Thyroid gland (tissue), 4 donors: ENCODE measurements around the gene RALGDS. TPM values are rescaled to one million over a fixed set of nuclear protein-coding genes. Genes with fewer than 3 reads are reported as not detected.

Source experiments
- DNase-seq, 2 donors: peaks; one replicate each; pipeline ENCODE4 v3.0.0-alpha.2; 2019
- H3K27ac ChIP-seq, 3 donors: fragments of 200-600 bp; sonication (generic); 1 replicate in 2 of 3; 2 replicates in 1 of 3; pipeline ENCODE4 v1.5.1; 2016 to 2019; ENCODE audit warnings: mild to moderate bottlenecking in 1 of 3, moderate library complexity in 1 of 3
- H3K27me3 ChIP-seq: fragments of 200-600 bp; sonication (generic); one replicate; pipeline ENCODE4 v1.5.1; 2019
- H3K36me3 ChIP-seq, 2 donors: fragments of 200-600 bp; sonication (generic); one replicate each; pipeline ENCODE4 v1.5.1; 2016 to 2019
- H3K4me1 ChIP-seq, 2 donors: fragments of 200-600 bp; sonication (generic); one replicate each; pipeline ENCODE4 v1.5.1; 2017 to 2019
- H3K4me3 ChIP-seq, 3 donors: fragments of 200-600 bp; sonication (generic); replicated peaks in 1 of 3; 1 replicate in 2 of 3; 2 replicates in 1 of 3; pipeline ENCODE4 v1.5.1; 2016; ENCODE audit warnings: mild to moderate bottlenecking in 1 of 3
- H3K9me3 ChIP-seq: fragments of 200-600 bp; sonication (generic); one replicate; pipeline ENCODE4 v1.5.1; 2017
- CTCF ChIP-seq, 6 experiments: fragments of 200-600 bp in 3 of 6; fragments of 450-650 bp in 3 of 6; sonication (generic) in 3 of 6; IDR thresholded peaks; one replicate each; pipeline ENCODE4 v1.5.1; 2016 to 2019; ENCODE audit warnings: antibody characterized with exemption in 6 of 6, mild to moderate bottlenecking in 2 of 6, inconsistent platforms in 1 of 6, moderate library complexity in 1 of 6
- POLR2A ChIP-seq, 2 donors: fragments of 450-650 bp; IDR thresholded peaks; one replicate each; pipeline ENCODE4 v1.6.1; 2017; ENCODE audit warnings: antibody characterized with exemption in 2 of 2, mild to moderate bottlenecking in 2 of 2, moderate library complexity in 1 of 2
- WGBS, 2 donors: methylation state at CpG; one replicate each; pipeline ENCODE4 v1.1.5; 2017; 5-methylcytosine and 5-hydroxymethylcytosine counted together
- intact Hi-C: fragments of 100-400 bp; cut with DNase I; formaldehyde crosslinking; loops from one replicate; pipeline ENCODE4 v1.15.1; 2023
- total RNA-seq, 4 donors: library from RNA; depleted of rRNA; stranded (reverse); fragments of >200 nt; gene quantifications; one replicate each; pipeline ENCODE4 v1.2.3, GENCODE V29; 2016

The RALGDS gene
- total RNA-seq, 4 donors from 2014 or later = 32.2 to 55.3 (median 43.5) TPM

- Histone ChIP-seq H3K9me3 (no peaks in the 10 kb centered on the region), H3K27me3 (no peaks in the 10 kb centered on the region), H3K4me3 (peak overlapping the region in 1 of 3 donors; percentile 83), H3K27ac (peak overlapping the region; percentile 31 to 92 (median 86)), H3K36me3 (no peaks in the 10 kb centered on the region), H3K4me1 (peaks cover 55 to 79% of the 10 kb centered on the region in 2 donors)
- TF ChIP-seq POLR2A (IDR thresholded peaks at IDR 0.05) (no peak), CTCF (IDR thresholded peaks at IDR 0.05) (no peak)
- 26 to 36% methylated on average over 13 to 20 of the region's 21 CpGs for WGBS, 2 donors
- DNase-seq = peak; percentile 51 to 62
- intact Hi-C loops = no loop called here
Measured at GRCh38 chr9:133119846-133120500, 1.1 kb downstream of the RALGDS start.

- 62 to 63% methylated on average over 12 to 21 of the region's 21 CpGs for WGBS, 2 donors
- H3K4me3 ChIP-seq = peak overlapping the region in 1 of 3 donors; percentile 83
- H3K9me3 ChIP-seq = no peaks in the 10 kb centered on the region
- H3K27me3 ChIP-seq = no peaks in the 10 kb centered on the region
- intact Hi-C loops = no loop called here
- DNase-seq = peak in 1 of 2 donors; percentile 41
- H3K27ac ChIP-seq = peak overlapping the region; percentile 31 to 92 (median 86)
- no peak for TF ChIP-seq CTCF (IDR thresholded peaks at IDR 0.05)
- no peak for TF ChIP-seq POLR2A (IDR thresholded peaks at IDR 0.05)
- H3K4me1 ChIP-seq = peaks cover 62 to 84% of the 10 kb centered on the region in 2 donors
- no peaks in the 10 kb centered on the region for H3K36me3 ChIP-seq
Measured at GRCh38 chr9:133119103-133119845, 1.8 kb downstream of the RALGDS start.

GRCh38 chr9:133118568-133118967 is 2.5 kb downstream of the RALGDS start:
- Histone ChIP-seq H3K36me3 (no peaks in the 10 kb centered on the region), H3K27me3 (no peaks in the 10 kb centered on the region), H3K9me3 (no peaks in the 10 kb centered on the region), H3K4me3 (no peak overlapping the region), H3K4me1 (peaks cover 69 to 87% of the 10 kb centered on the region in 2 donors), H3K27ac (peak overlapping the region in 2 of 3 donors; percentile 86 to 92)
- 69 to 84% methylated on average over 3 of the region's 3 CpGs for WGBS, 2 donors
- TF ChIP-seq CTCF (IDR thresholded peaks at IDR 0.05) (no peak), POLR2A (IDR thresholded peaks at IDR 0.05) (no peak)
- DNase-seq = no peak
- intact Hi-C loops = no loop called here

GRCh38 chr9:133118179-133118520 is 2.9 kb downstream of the RALGDS start:
- Histone ChIP-seq H3K27me3 (no peaks in the 10 kb centered on the region), H3K4me1 (peaks cover 73 to 88% of the 10 kb centered on the region in 2 donors), H3K36me3 (no peaks in the 10 kb centered on the region), H3K27ac (peak overlapping the region in 2 of 3 donors; percentile 49 to 92), H3K9me3 (no peaks in the 10 kb centered on the region), H3K4me3 (no peak overlapping the region)
- DNase-seq = no peak
- intact Hi-C loops = no loop called here
- 78 to 95% methylated on average over 3 of the region's 3 CpGs for WGBS, 2 donors
- TF ChIP-seq POLR2A (IDR thresholded peaks at IDR 0.05) (no peak), CTCF (IDR thresholded peaks at IDR 0.05) (no peak)
